DMS53 treated with DMSO at 0.1 percent for 48 hours (cell line): Measurements from ENCODE around the gene TBC1D8.

Experiments
- DNase-seq: peaks from one replicate; lab custom pipeline; 2025; ENCODE audit not compliant: unreplicated experiment; lab: John Stamatoyannopoulos, UW

TBC1D8 gene

DNA sequence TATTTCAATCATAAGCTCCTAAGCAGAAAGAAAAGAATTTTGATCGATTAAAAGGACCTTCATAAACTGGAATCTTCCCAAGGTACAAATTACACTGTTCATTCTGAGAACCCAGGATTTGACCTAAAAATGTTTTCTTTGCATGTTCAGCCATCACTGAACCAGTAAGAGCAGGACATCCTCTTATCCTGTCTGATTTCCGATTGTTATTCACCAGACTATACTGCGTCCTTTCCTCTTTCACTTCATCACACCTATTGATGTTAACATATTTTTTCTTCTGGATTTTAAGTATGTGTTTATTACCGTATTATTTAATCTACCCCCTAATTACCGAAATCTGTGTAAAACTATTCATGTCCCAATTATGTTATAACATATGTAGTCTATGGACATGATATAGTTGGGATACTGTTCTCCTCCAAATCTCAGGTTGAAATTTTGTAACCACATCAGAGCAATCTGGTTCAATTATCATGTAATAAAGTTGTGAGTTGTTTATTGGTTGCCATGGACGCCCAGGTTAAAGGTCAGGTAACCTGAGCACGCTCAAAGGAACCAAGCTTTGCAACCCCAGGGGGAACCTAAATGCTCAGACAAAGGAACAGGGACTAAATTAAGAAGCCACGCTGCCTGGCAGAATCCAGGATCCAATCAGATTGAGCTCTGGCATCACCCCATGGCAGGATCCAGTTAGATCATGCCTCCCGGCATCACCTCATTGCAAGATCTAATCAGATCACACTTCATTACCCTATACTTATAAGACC lies 11.6 kb upstream of the TBC1D8 start:
- DNase-seq, result no peak

DNA sequence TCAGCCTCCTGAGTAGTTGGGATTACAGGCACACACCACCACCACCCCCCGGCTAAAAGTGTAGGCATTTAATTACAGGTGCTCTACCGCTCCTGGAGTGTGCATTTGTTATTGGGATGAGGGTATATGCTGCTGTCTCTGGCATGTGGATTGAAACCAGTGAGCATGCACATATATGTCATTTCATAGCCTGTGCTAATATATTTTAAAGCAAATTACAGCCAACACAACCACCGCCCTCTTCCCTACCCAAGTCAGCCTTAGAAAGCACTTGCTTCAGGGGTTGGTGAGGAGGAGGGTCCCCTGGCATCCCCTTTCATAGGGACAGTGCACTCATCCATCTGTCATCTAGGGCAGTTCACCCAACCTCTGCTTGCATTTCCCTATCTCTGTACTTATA lies 10.5 kb upstream of the TBC1D8 start:
- no peak for DNase-seq

DNA sequence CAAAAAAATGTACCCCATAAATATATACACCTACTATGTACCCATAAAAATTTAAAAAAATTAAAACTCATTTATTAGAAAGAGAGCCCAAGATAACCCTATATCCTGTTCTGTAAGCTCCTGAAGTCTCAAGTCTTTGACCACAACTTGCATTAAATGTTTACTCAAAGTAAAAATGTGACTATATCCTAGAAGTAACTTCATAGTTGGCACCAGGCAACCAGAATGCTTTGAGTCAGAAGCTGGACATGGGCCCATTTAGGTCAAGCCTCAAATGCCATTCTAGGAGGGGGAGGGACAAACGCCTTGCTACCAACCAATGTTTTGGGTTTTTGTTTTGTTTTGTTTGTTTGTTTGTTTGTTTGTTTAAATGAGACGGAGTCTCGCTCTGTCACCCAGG lies 9.3 kb upstream of the TBC1D8 start:
- no peak for DNase-seq

DNA sequence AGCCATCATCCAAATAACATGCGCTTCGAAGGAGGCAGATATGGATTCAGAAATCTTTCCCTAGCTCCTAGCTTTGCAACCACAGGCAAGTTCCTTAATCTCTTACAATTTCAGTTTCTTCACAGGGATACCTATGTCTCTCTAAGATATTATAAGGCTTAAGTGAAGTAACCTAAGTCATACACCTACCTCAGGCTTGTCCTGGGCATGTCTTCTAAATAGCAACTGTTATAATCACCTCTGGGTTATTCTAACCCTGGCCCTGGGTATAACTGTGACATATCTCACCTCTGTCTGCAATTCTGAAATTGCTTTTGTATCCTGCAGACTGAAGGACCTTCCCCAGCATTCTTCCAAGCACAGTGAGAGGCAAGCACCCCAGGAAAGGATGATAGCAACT lies 8.3 kb upstream of the TBC1D8 start:
- no peak for DNase-seq

DNA sequence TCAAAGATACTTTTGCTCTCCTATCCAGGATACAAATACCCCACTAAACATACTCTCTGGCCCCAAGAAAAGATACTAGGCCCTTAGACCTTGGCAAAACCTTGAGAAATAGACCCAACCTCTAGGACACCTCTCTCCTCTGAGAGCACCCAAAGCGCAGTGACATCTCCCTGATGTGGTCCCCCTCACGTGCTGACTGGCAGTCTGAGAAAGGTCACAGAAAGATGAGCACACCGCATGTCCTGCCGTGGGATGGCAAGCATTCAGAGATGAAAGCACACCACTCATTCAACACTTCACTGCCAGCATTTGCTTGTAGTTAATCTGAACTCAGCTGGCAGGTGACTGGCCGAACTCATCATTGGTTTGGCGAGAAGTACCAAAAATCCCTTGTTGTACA lies 6.1 kb upstream of the TBC1D8 start:
- no peak for DNase-seq

DNA sequence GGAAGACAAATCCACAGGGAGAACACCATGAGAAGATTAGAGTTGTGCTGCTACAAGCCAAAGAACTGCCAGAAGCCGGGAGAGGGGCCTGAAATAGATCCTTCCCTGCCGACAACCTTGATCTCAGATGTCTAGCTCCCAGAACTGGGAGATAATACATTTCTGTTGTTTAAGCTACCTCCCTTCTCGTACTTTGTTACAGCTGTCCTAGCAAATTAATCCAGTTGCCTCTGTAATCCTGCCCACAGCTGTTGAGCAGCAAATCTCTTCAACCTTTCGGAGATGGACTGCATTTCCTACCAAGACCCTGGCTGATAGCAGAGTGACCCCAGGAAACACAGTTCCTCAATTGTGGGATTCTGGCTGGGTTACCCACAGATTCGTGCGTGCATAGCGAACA lies 2.6 kb upstream of the TBC1D8 start:
- no peak for DNase-seq

DNA sequence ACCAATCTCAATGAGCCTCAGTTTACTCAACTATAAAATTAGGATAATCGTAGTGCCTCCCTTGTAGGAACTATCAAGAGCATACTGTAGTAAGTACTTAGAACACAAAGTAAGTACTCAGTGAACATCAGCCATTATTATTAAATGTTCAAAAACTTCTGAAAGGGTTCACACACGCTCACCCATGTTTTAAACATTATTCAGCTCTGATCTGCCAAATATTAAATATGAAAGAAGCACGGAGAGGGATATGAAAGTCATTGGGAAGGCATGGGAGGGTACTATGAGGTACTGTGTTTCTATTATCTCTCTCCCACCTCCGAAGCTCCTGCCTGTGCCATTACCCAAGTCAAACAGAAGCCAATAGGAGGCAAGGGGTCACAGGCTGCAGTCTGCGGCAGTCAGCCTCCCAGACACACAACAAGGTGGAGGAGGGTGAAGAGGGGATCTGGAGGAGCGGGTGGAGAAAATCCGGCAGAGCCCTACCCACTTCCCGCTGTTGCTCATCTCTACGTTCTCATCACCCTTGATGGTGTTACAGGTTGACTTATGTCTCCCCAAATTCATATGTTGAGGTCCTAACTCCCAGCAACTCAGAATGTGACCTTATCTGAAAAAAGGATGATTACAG lies 2.0 kb upstream of the TBC1D8 start:
- no peak for DNase-seq

DNA sequence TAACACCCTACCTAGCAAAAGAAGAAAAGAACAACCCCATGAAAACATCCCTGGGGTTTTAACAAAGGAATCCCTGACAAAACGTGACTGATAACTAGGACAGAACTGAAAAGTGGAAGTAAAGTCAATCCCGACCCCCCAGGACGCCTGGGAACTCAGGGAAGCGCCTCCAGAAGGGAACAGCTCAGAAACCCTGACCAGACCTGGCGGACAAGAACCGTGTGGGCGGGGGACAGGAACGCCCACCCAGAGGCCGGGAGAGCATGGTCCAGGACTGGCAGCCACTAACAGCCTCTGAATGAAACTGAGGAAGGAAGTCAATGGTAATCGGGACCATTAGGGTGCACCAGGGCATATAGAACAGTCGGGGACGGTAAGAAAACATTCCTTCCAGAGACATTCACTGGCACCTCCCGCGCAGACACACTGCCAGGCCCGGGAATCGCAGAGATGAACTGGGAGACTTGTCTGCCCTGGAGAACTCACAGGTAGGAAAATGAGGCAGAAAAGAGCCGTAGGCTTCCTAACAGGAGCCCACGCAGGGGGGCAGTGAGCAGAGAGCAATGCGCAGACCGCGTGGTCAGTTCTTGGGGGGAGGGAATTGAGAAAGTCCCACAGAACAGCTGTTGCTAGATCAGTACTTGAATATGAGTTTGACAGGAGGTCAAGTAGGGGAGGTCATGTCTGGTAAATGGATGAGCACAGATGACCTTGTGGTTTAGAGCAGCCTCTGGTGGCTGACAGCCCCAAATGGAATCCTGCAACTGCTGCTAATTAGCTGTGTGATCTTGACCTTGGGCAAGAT lies 1.3 kb upstream of the TBC1D8 start:
- DNase-seq, result peak; percentile 87

DNA sequence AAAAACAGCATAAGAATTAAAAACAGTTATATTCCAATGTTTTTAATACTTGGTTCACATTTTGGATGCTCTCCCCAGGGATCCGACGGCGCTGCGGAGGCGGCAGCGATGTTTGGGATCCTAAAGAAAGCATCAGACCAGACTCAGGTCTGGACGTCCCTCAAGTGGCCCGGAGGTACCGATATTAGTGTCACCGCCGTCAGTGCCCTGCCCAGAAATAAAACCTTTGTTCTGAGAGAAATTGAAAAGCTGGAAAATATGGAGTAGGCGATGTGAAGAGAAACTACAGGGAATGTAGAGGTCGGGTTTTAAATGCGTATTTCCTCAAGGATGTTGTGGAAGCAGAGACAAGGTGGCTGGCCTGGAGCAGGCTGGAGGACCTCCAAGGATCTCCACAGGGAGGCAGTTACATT lies 683 bp upstream of the TBC1D8 start:
- DNase-seq, result no peak

DNA sequence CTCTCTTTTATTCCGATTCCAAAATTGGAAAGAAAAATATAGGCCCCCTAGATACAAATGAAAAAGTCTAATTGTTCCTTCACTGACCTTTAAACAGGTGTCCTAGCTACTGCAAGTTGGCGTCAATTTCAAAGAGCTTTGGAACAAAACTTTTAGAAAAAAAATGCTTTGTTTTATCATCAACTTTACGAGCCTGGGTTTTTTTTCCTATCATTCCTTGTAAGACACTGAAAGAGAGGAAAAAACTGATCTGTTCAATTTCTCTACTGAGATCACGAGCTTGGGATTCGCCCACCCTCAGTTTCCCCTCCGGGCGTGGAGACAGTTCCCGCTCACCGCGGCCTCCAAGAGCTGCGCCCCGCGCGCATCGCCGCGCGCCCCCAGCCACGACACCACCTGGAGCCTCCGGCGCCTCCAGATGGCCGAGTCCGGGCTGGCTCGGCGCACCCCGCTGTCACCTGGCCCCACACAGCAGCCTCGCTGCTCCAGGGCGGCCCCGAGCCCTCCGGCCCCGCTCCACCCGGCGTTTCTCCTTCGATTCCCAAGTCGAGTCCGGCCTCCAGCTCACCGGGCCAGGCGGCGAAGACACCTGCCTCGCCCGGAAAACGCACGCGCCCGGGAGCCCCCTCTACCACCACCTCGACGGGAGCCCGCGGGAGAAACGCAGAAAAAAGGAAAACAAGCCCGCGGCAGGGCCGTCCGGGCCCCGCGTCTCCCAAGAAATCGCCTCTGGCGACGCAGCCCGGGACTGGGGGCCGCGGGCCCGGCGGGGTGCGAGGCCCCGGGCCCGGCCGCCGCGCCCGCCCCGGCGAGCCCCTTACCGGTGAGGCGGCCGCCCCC lies 656 bp downstream of the TBC1D8 start:
- DNase-seq, result peak; percentile 11

DNA sequence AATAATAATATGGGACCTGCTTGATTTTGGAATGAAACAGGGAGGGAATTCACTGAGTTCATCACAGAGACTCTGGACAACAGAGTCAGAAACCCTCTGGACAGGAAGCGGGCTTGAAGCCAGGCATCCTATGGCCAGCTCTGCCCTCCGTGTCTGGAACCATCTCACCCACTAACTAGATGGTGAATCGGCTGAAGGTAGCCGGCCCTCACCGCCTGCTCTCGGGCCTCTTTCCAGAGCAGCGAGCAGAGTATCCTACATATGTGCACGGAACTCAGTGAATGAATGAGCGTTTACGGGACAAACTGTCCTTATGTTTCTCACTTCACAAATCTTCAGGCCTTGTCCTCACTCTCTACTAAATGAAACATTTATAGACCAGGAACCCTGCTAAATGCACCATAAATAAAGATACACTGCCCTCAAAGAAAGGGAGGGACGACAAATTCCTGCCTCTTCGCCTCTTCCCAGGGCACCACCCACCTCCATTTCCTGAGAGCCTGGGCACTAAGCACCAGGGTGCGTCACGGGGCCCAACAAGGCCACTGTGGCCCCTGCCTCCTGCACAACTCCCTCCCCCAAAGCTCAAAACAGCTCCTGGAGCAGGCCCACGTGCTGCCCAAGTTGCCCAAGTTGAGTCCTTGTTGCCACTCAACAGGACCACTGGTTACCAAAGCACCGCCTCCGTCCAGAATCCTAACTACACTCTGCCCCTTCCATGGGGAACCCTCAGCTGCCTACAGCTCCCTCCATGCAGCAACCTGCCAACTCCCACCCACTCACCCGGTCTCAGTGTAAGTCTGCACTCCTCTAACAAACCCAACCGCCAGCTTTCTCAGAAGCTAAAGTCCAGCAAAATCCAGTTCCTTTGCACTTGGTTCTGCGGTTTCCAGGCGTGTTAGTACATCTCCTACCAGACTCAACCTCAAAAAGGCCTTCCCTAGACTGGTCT lies 1.7 kb downstream of the TBC1D8 start:
- no peak for DNase-seq

DNA sequence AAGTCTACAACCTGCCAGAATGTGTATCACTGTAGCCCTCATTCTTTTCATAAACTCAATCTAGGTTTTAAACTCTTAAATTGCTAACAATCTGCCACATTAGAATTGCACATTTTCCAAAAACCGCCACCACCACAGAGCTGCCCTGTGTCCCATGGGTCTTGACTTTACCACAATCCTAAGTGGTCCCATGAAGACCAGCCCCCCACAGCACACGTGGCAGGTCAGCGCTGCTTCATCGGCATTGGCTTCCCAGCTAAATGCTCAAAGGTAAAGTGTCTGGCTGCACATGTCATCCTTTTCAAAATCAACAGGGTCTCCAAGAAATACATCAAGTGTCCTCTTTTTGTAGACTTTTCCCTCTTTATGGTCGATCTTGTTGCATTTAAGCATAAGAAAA lies 2.4 kb downstream of the TBC1D8 start:
- DNase-seq, result no peak

DNA sequence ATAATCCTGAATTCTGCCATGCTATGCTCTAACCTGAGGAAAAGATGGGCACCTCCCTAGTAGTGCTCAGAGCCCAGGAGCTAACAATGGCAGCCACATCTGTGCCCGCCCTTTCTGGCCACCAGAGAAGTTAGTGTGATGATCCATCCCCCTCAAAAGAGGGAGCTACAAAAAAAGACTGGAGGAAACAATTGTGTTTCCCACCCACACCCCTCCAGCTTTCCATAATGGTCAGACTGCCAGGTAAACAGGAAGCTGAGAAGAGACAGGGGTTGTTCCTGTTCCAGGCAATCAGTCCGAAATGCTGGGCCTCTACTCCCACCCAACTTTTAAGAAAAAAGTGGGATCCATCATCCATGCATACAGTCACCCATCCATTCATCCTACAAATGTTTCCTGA lies 3.2 kb downstream of the TBC1D8 start:
- no peak for DNase-seq

DNA sequence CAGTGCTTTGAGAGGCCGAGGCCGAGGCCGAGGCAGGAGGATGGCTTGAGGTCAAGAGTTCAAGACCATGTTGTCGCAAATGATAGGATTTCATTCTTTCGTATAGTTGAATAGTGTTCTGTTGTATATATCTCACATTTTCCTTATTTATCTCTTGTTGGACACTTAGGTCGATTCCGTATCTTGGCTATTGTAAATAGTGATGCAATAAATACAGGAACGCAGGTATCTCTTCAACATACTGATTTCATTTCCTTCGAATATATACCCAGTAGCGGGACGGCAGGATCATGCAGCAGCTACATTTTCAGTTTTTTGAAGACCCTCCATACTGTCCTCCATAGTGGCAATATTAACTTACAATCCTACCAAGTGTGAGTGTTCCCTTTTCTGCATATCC lies 4.1 kb downstream of the TBC1D8 start:
- DNase-seq, result no peak

DNA sequence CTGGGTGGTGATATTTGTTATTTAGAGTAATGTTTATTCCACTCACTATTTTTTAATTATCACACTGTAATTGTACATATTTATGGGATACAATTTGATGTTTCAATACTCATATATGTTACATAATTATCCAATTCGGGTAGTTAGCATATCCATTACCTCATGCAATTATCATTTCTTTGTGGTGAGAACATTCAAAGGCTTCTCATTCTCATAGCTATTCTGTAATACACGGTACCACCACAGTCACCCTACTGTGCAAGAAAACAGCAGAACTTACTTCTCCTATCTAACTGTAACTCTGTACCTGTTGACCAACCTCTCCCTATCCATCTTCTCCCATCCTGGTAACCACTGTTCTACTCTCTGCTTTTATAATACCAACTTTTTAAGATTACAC lies 4.6 kb downstream of the TBC1D8 start:
- no peak for DNase-seq

DNA sequence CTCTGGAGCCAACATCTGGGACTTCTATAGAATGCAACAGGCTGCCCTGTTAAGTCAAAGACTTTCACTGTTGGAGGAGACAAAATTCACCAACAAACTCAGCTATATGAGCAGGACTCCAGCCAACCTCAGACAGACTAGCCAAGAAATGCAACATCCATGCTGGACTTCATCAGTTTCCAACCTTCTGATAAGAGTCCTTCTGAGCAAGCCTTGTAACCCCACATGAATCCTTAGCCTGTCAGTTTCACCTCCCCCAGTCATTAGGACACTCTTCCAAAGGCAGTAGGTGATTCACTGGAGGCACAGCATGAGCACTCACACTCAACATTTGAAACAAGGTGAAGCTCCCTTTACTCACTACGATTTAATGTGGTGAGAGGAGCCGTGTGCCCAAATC lies 5.8 kb downstream of the TBC1D8 start:
- DNase-seq, result no peak

DNA sequence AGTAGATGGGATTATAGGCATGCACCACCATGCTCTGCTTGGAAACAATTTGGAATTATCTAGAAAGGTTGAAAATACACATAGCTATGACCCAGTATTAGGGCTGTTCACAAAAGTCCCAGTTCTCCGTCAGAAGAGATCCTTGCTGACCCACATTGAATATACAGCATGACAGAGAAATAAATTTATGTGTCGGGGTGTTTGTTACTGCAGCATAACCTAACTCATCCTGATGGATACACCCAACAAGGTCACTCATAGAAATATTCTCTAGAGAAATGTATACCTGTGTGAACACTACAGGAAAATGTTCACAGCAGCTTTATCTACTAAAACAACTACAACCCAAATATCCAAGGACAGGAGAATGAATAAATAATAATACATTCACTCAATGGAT lies 9.0 kb downstream of the TBC1D8 start:
- DNase-seq, result no peak

DNA sequence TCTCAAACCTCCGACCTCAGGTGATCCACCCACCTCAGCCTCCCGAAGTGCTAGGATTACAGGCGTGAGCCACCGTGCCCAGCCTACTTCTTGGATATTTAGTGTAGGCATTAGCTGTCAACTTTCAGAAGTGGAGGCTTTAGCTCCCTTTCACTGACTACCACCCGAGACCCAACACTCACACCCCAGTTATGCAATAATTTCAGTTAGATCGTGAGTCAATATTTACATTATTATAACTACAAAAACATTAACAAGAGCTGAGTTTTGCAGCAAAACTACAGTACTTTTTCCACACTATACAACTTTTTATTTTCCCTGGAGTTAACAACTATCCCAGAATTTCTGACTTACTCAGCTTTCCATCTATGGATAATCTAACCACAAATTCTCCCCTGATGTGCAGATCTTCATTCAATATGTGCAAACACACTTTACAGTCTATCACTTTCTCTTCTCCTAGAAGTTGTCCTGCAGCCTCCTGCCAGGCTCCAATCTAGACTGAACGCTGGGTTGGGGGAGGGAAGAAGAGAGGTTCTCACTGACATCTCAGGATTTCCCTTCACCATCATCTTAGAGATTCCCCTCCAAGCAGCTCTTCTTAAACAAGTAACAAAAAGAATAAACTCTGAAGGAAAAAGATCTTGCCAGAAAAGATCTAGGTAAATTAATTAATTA lies 10.1 kb downstream of the TBC1D8 start:
- no peak for DNase-seq

DNA sequence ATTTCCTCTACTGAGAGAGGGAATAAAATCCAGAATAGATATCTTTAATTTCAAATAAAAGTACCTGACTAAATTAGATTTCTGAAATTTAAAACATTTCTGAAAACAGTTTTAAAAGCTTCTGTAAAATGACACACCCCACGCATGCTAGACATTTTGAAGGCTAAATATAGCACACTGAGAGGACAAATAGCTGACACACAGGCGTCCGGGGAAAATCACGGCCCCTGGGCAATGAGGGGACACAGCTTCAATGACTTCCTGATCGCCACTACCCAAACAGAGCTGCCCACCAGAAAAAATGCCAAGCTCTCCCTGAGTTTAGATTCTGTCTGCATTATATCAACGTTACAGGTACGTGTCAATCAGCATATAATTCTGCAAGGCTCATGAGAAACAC lies 10.9 kb downstream of the TBC1D8 start:
- DNase-seq, result no peak

DNA sequence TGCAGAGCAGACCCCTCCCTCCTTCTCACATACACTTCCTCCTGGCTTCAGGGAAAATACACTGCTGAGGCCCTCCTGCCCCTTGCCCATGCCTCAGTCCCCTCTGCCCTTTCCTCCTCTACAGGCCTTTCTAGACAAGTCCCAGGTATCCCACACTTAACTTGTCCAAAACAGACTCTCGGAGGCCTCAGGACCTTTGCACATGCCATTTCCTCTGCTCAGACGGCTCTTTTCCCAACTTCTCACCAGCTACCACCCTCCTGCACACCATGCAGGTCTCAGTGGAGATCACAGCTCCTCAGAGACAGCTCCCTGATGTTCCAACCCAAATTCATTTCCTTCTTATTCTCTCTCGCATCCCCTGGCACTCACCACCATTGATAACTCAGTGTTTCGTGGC lies 11.7 kb downstream of the TBC1D8 start:
- no peak for DNase-seq
